Measurements from ENCODE around the gene ENTPD8.
A peak's percentile ranks its signal among the peaks of the same experiment; 100 is the strongest.

ENTPD8 gene

GRCh38 chr9:137428841-137429545, 12.2 kb downstream of the ENTPD8 start:
- ATAC-seq (replicated peaks) (no peak), DNase-seq (no peak)
- H3K27me3 Mint-ChIP-seq = peaks cover 4 to 15% of the 10 kb centered on the region in 2 donors
- no peak overlapping the region for H3K27ac Mint-ChIP-seq
- no peaks in the 10 kb centered on the region for H3K9me3 Mint-ChIP-seq
- no peak overlapping the region for H3K4me3 Mint-ChIP-seq
- H3K4me1 Mint-ChIP-seq = peaks cover 2 to 26% of the 10 kb centered on the region in 2 donors
- H3K36me3 Mint-ChIP-seq = no peaks in the 10 kb centered on the region

GRCh38 chr9:137428311-137428630, 12.9 kb downstream of the ENTPD8 start:
- Mint-ChIP-seq H3K27me3 (peaks cover 4 to 15% of the 10 kb centered on the region in 2 donors), H3K36me3 (no peaks in the 10 kb centered on the region), H3K4me1 (peaks cover 2 to 26% of the 10 kb centered on the region in 2 donors), H3K4me3 (no peak overlapping the region), H3K27ac (no peak overlapping the region), H3K9me3 (no peaks in the 10 kb centered on the region)
- ATAC-seq (replicated peaks) (no peak), DNase-seq (no peak)

GRCh38 chr9:137427454-137428310, 13.5 kb downstream of the ENTPD8 start:
- Mint-ChIP-seq H3K27me3 (peaks cover 4 to 15% of the 10 kb centered on the region in 2 donors), H3K27ac (no peak overlapping the region), H3K36me3 (no peaks in the 10 kb centered on the region), H3K4me3 (no peak overlapping the region), H3K9me3 (no peaks in the 10 kb centered on the region), H3K4me1 (peaks cover 2 to 26% of the 10 kb centered on the region in 2 donors)
- ATAC-seq (replicated peaks) (no peak), DNase-seq (no peak)

GRCh38 chr9:137426018-137426681, 15.0 kb downstream of the ENTPD8 start:
- Mint-ChIP-seq H3K36me3 (no peaks in the 10 kb centered on the region), H3K27me3 (peaks cover 2 to 12% of the 10 kb centered on the region in 2 donors), H3K9me3 (no peaks in the 10 kb centered on the region), H3K4me3 (no peak overlapping the region), H3K4me1 (peaks cover 6 to 32% of the 10 kb centered on the region in 2 donors), H3K27ac (no peak overlapping the region)
- ATAC-seq (replicated peaks) (no peak), DNase-seq (no peak)

- peak overlapping the region; percentile 52 to 88 for H3K4me3 Mint-ChIP-seq
- peaks cover 5 to 12% of the 10 kb centered on the region in 2 donors for H3K4me1 Mint-ChIP-seq
- H3K9me3 Mint-ChIP-seq = no peaks in the 10 kb centered on the region
- H3K27me3 Mint-ChIP-seq = no peaks in the 10 kb centered on the region
- no peaks in the 10 kb centered on the region for H3K36me3 Mint-ChIP-seq
- DNase-seq = no peak
- peak; percentile 59 to 64 for ATAC-seq (replicated peaks)
- H3K27ac Mint-ChIP-seq = no peak overlapping the region
Observed at GRCh38 chr9:137423514-137424291, 17.5 kb downstream of the ENTPD8 start.

- ATAC-seq (replicated peaks) (peak; percentile 87 to 95), DNase-seq (peak; percentile 91)
- H3K27me3 Mint-ChIP-seq = no peaks in the 10 kb centered on the region
- peak within 1 kb of the TSS; percentile 77 for H3K27ac Mint-ChIP-seq
- no peaks in the 10 kb centered on the region for H3K9me3 Mint-ChIP-seq
- no peaks in the 10 kb centered on the region for H3K36me3 Mint-ChIP-seq
- H3K4me3 Mint-ChIP-seq = peak within 1 kb of the TSS; percentile 84 to 88
- peaks cover 5 to 7% of the 10 kb centered on the region in 2 donors for H3K4me1 Mint-ChIP-seq
Observed at GRCh38 chr9:137422604-137423513, 18.3 kb downstream of the ENTPD8 start, which contains the start of the genes EXD3 and NOXA1. TSS of gene EXD3 (minus strand) at chr9:137423162. CDS start at chr9:137395357, 27,805 bp downstream. TSS of gene NOXA1 (plus strand) at chr9:137423393. CDS start at chr9:137423530, 137 bp downstream.

GRCh38 chr9:137421838-137422603, 19.1 kb downstream of the ENTPD8 start:
- DNase-seq = no peak
- Mint-ChIP-seq H3K9me3 (no peaks in the 10 kb centered on the region), H3K4me3 (peak overlapping the region; percentile 84 to 88), H3K27me3 (no peaks in the 10 kb centered on the region), H3K27ac (peak overlapping the region; percentile 77), H3K36me3 (no peaks in the 10 kb centered on the region), H3K4me1 (peaks cover 5 to 6% of the 10 kb centered on the region in 2 donors)
- ATAC-seq (replicated peaks) = no peak

- no peaks in the 10 kb centered on the region for H3K9me3 Mint-ChIP-seq
- peak in 1 of 2 donors; percentile 76 for ATAC-seq (replicated peaks)
- DNase-seq = no peak
- peak overlapping the region; percentile 85 for H3K27ac Mint-ChIP-seq
- no peaks in the 10 kb centered on the region for H3K27me3 Mint-ChIP-seq
- H3K4me3 Mint-ChIP-seq = peak overlapping the region; percentile 47 to 80
- peaks cover 0 to 3% of the 10 kb centered on the region in 2 donors for H3K36me3 Mint-ChIP-seq
- peaks cover 16 to 27% of the 10 kb centered on the region in 2 donors for H3K4me1 Mint-ChIP-seq
Observed at GRCh38 chr9:137417161-137418021, 23.8 kb downstream of the ENTPD8 start.

- Mint-ChIP-seq H3K36me3 (peaks cover 0 to 3% of the 10 kb centered on the region in 2 donors), H3K9me3 (no peaks in the 10 kb centered on the region), H3K27ac (no peak overlapping the region), H3K4me1 (peaks cover 17 to 27% of the 10 kb centered on the region in 2 donors), H3K27me3 (no peaks in the 10 kb centered on the region), H3K4me3 (peak overlapping the region in 1 of 2 donors; percentile 44)
- DNase-seq (no peak), ATAC-seq (replicated peaks) (no peak)
Observed at GRCh38 chr9:137416563-137417151, 24.5 kb downstream of the ENTPD8 start.

GRCh38 chr9:137416006-137416562, 25.1 kb downstream of the ENTPD8 start:
- Mint-ChIP-seq H3K36me3 (peaks cover 0 to 3% of the 10 kb centered on the region in 2 donors), H3K9me3 (no peaks in the 10 kb centered on the region), H3K27ac (no peak overlapping the region), H3K27me3 (no peaks in the 10 kb centered on the region), H3K4me1 (peaks cover 16 to 33% of the 10 kb centered on the region in 2 donors), H3K4me3 (no peak overlapping the region)
- DNase-seq = no peak
- ATAC-seq (replicated peaks) = no peak

- no peaks in the 10 kb centered on the region for H3K9me3 Mint-ChIP-seq
- H3K4me1 Mint-ChIP-seq = peaks cover 18 to 40% of the 10 kb centered on the region in 2 donors
- H3K36me3 Mint-ChIP-seq = peaks cover 0 to 3% of the 10 kb centered on the region in 2 donors
- H3K27me3 Mint-ChIP-seq = no peaks in the 10 kb centered on the region
- no peak overlapping the region for H3K4me3 Mint-ChIP-seq
- no peak overlapping the region for H3K27ac Mint-ChIP-seq
- ATAC-seq (replicated peaks) = no peak
- no peak for DNase-seq
Observed at GRCh38 chr9:137415451-137415850, 25.7 kb downstream of the ENTPD8 start.

All from stimulated activated naive B cell treated with anti-CD40 and anti-IgM and Interleukin-4, amounts not matched to agents 10 μg/mL and 1 μg/mL and 100 μg/mL, for 72 hours (primary cell).